Measurements from ENCODE around the gene RBMS3. TPM values are rescaled to one million over a fixed set of nuclear protein-coding genes. Genes with fewer than 3 reads are reported as not detected.
A peak's percentile ranks its signal among the peaks of the same experiment; 100 is the strongest.

RBMS3 gene
- total RNA-seq, 1 donor from 2014 or later, result 33.0 TPM

DNA sequence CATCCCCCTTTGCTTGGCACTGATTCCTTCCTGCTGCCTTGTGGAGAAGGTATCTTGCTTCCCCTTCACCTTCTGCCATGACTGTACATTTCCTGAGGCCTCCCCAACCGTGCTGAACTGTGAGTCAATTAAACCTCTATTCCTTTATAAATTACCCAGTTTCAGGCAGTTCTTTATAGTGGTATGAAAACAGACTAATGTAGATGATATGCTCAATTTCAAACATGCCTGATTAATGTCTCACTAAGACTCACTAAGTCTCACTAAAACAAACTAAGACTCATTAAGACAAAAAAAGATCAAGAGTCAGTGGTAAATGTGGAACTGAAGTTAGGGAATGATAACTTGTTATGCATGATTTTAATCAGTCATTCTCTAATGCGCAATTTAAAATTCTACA is 606.6 kb downstream of the RBMS3 start:
- Histone ChIP-seq H3K27ac (ENCODE audit: low read depth, low read length) (no peak overlapping the region), H4K20me1 (ENCODE audit: insufficient read depth, low read length) (no peaks in the 10 kb centered on the region), H3K4me1 (ENCODE audit: insufficient read depth, low read length) (peaks cover 3% of the 10 kb centered on the region), H2AFZ (ENCODE audit: low read depth, low read length) (no peak overlapping the region), H3K9ac (ENCODE audit: low read length) (no peak overlapping the region), H3K36me3 (ENCODE audit: insufficient read depth, low read length) (no peaks in the 10 kb centered on the region), H3K9me3 (ENCODE audit: insufficient read depth, low read depth, low read length) (no peaks in the 10 kb centered on the region), H3K79me2 (ENCODE audit: insufficient read depth, low read length) (no peaks in the 10 kb centered on the region), H3K4me3 (ENCODE audit: insufficient read depth, low read depth, low read length) (no peak overlapping the region), H3K4me2 (ENCODE audit: low read length) (no peak overlapping the region), H3K27me3 (ENCODE audit: insufficient read depth, low read length) (no peaks in the 10 kb centered on the region)
- no peak overlapping the region for H3K27ac Mint-ChIP-seq (ENCODE audit: unreplicated experiment)
- no peak overlapping the region for H3K4me3 Mint-ChIP-seq (ENCODE audit: unreplicated experiment)
- TF ChIP-seq, protein P1, sequence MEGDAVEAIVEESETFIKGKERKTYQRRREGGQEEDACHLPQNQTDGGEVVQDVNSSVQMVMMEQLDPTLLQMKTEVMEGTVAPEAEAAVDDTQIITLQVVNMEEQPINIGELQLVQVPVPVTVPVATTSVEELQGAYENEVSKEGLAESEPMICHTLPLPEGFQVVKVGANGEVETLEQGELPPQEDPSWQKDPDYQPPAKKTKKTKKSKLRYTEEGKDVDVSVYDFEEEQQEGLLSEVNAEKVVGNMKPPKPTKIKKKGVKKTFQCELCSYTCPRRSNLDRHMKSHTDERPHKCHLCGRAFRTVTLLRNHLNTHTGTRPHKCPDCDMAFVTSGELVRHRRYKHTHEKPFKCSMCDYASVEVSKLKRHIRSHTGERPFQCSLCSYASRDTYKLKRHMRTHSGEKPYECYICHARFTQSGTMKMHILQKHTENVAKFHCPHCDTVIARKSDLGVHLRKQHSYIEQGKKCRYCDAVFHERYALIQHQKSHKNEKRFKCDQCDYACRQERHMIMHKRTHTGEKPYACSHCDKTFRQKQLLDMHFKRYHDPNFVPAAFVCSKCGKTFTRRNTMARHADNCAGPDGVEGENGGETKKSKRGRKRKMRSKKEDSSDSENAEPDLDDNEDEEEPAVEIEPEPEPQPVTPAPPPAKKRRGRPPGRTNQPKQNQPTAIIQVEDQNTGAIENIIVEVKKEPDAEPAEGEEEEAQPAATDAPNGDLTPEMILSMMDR (IDR thresholded peaks at IDR 0.05; ENCODE audit: insufficient read depth, low read depth, low read length), result no peak
- TF ChIP-seq EZH2 (IDR thresholded peaks at IDR 0.05; ENCODE audit: insufficient read depth, low read length), result no peak
- peaks cover 3% of the 10 kb centered on the region for H3K36me3 Mint-ChIP-seq (ENCODE audit: low read depth, unreplicated experiment)
- no peaks in the 10 kb centered on the region for H3K4me1 Mint-ChIP-seq (ENCODE audit: low read depth, unreplicated experiment)
- FAIRE-seq (no peak), DNase-seq (ENCODE audit: low read depth) (peak; percentile 16)
- no peaks in the 10 kb centered on the region for H3K9me3 Mint-ChIP-seq (ENCODE audit: unreplicated experiment)
- H3K27me3 Mint-ChIP-seq (ENCODE audit: low read depth, unreplicated experiment), result no peaks in the 10 kb centered on the region

DNA sequence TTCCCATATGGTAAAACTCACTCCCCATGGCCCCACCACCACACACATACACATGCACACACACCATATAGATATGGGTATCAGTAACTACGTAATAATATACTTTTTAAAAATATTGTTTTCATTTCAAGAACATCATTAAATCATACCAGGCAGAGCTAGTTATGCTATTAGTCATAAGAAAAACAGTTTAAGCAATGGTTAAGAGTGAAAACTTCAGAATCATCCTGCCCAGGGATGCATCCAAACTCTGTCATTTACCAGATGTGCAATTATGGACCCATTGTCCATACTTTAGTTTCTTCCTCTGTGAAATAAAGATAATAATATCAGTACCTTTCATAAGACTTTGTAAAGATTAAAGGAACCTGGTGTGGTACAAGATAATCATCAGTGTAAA is 608.3 kb downstream of the RBMS3 start:
- DNase-seq (ENCODE audit: low read depth), result peak; percentile 10
- Mint-ChIP-seq H3K36me3 (ENCODE audit: low read depth, unreplicated experiment) (peaks cover 3% of the 10 kb centered on the region), H3K4me1 (ENCODE audit: low read depth, unreplicated experiment) (no peaks in the 10 kb centered on the region), H3K4me3 (ENCODE audit: unreplicated experiment) (no peak overlapping the region), H3K27ac (ENCODE audit: unreplicated experiment) (no peak overlapping the region), H3K27me3 (ENCODE audit: low read depth, unreplicated experiment) (no peaks in the 10 kb centered on the region), H3K9me3 (ENCODE audit: unreplicated experiment) (no peaks in the 10 kb centered on the region)
- Histone ChIP-seq H3K27me3 (ENCODE audit: insufficient read depth, low read length) (no peaks in the 10 kb centered on the region), H3K4me2 (ENCODE audit: low read length) (no peak overlapping the region), H3K27ac (ENCODE audit: low read depth, low read length) (no peak overlapping the region), H3K4me3 (ENCODE audit: insufficient read depth, low read depth, low read length) (no peak overlapping the region), H3K9me3 (ENCODE audit: insufficient read depth, low read depth, low read length) (no peaks in the 10 kb centered on the region), H2AFZ (ENCODE audit: low read depth, low read length) (no peak overlapping the region), H4K20me1 (ENCODE audit: insufficient read depth, low read length) (no peaks in the 10 kb centered on the region), H3K79me2 (ENCODE audit: insufficient read depth, low read length) (no peaks in the 10 kb centered on the region), H3K9ac (ENCODE audit: low read length) (no peak overlapping the region), H3K36me3 (ENCODE audit: insufficient read depth, low read length) (no peaks in the 10 kb centered on the region), H3K4me1 (ENCODE audit: insufficient read depth, low read length) (peaks cover 3% of the 10 kb centered on the region)
- TF ChIP-seq EZH2 (IDR thresholded peaks at IDR 0.05; ENCODE audit: insufficient read depth, low read length), result no peak
- TF ChIP-seq, protein P1 (IDR thresholded peaks at IDR 0.05; ENCODE audit: insufficient read depth, low read depth, low read length), result no peak
- FAIRE-seq, result no peak

DNA sequence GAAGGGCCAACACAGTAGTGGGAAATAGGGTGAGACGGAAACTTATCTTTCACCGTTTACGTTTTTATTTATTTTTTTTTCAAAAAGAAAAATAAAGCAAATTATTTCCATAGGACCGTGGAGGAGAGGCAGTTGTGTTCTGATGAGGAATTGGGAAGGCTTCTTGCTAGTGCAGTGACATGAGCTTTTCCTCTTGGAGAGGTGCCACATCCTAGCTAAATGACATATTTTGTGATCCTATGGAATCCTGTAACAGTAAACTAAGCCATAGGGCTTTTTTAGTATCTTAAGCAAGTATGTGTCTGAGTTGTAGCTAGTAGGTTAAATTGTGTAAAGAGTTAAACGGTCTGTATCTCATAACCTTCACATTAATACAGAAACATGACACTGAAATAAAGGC is 609.9 kb downstream of the RBMS3 start:
- Mint-ChIP-seq H3K4me3 (ENCODE audit: unreplicated experiment) (no peak overlapping the region), H3K27ac (ENCODE audit: unreplicated experiment) (no peak overlapping the region), H3K9me3 (ENCODE audit: unreplicated experiment) (no peaks in the 10 kb centered on the region), H3K4me1 (ENCODE audit: low read depth, unreplicated experiment) (no peaks in the 10 kb centered on the region), H3K36me3 (ENCODE audit: low read depth, unreplicated experiment) (peaks cover 3% of the 10 kb centered on the region), H3K27me3 (ENCODE audit: low read depth, unreplicated experiment) (no peaks in the 10 kb centered on the region)
- TF ChIP-seq, protein P1 (IDR thresholded peaks at IDR 0.05; ENCODE audit: insufficient read depth, low read depth, low read length), result no peak
- TF ChIP-seq EZH2 (IDR thresholded peaks at IDR 0.05; ENCODE audit: insufficient read depth, low read length), result no peak
- H3K79me2 ChIP-seq (ENCODE audit: insufficient read depth, low read length), result no peaks in the 10 kb centered on the region
- H3K27me3 ChIP-seq (ENCODE audit: insufficient read depth, low read length), result no peaks in the 10 kb centered on the region
- no peaks in the 10 kb centered on the region for H3K9me3 ChIP-seq (ENCODE audit: insufficient read depth, low read depth, low read length)
- no peaks in the 10 kb centered on the region for H3K36me3 ChIP-seq (ENCODE audit: insufficient read depth, low read length)
- no peaks in the 10 kb centered on the region for H4K20me1 ChIP-seq (ENCODE audit: insufficient read depth, low read length)
- no peak overlapping the region for H3K4me2 ChIP-seq (ENCODE audit: low read length)
- no peak for FAIRE-seq
- no peak overlapping the region for H3K4me3 ChIP-seq (ENCODE audit: insufficient read depth, low read depth, low read length)
- H3K27ac ChIP-seq (ENCODE audit: low read depth, low read length), result no peak overlapping the region
- H3K9ac ChIP-seq (ENCODE audit: low read length), result no peak overlapping the region
- DNase-seq (ENCODE audit: low read depth), result no peak
- H3K4me1 ChIP-seq (ENCODE audit: insufficient read depth, low read length), result peaks cover 3% of the 10 kb centered on the region
- no peak overlapping the region for H2AFZ ChIP-seq (ENCODE audit: low read depth, low read length)
